Measurements from ENCODE around the gene AGAP1. TPM values are rescaled to one million over a fixed set of nuclear protein-coding genes. Genes with fewer than 3 reads are reported as not detected.
A peak's percentile ranks its signal among the peaks of the same experiment; 100 is the strongest.

AGAP1 gene
- total and polyA plus RNA-seq, 8 donors: 5.0 to 27.6 (median 17.4) TPM

- no peak for TF ChIP-seq CTCF (IDR thresholded peaks at IDR 0.05)
- H3K9me3 ChIP-seq: no peaks in the 10 kb centered on the region
- FAIRE-seq: no peak
- H3K27me3 ChIP-seq: no peaks in the 10 kb centered on the region
- intact Hi-C loops (cut with DNase I): no loop called here
- H3K4me1 ChIP-seq: peaks cover 0 to 11% (median 10%) of the 10 kb centered on the region in 3 donors
- peak overlapping the region in 2 of 4 donors; percentile 4 to 66 for H3K27ac ChIP-seq
- H3K4me3 ChIP-seq: no peak overlapping the region
- 85 to 90% methylated on average over 4 of the region's 4 CpGs for WGBS, 2 donors
- no peak for ATAC-seq
- H3K36me3 ChIP-seq: no peaks in the 10 kb centered on the region
- DNase-seq: peak in 1 of 6 donors; percentile 23
Observed at GRCh38 chr2:235512699-235513053, 18.8 kb downstream of the AGAP1 start.

GRCh38 chr2:235513984-235514626 lies 20.3 kb downstream of the AGAP1 start:
- FAIRE-seq: no peak
- 91 to 93% methylated on average over 14 of the region's 14 CpGs for WGBS, 2 donors
- Histone ChIP-seq H3K4me1 (peaks cover 4 to 21% (median 16%) of the 10 kb centered on the region in 3 donors), H3K4me3 (no peak overlapping the region), H3K9me3 (no peaks in the 10 kb centered on the region), H3K27me3 (no peaks in the 10 kb centered on the region), H3K36me3 (no peaks in the 10 kb centered on the region), H3K27ac (no peak overlapping the region)
- no peak for ATAC-seq
- no peak for TF ChIP-seq CTCF (IDR thresholded peaks at IDR 0.05)
- no peak for DNase-seq
- intact Hi-C loops (cut with DNase I): no loop called here

- no peak for TF ChIP-seq CTCF (IDR thresholded peaks at IDR 0.05)
- no peak for FAIRE-seq
- no peaks in the 10 kb centered on the region for H3K27me3 ChIP-seq
- peaks cover 4 to 21% (median 16%) of the 10 kb centered on the region in 3 donors for H3K4me1 ChIP-seq
- H3K9me3 ChIP-seq: no peaks in the 10 kb centered on the region
- no peak overlapping the region for H3K27ac ChIP-seq
- WGBS, 2 donors: 88 to 90% methylated on average over 10 of the region's 10 CpGs
- DNase-seq: peak in 1 of 6 donors; percentile 33
- ATAC-seq: peak in 2 of 4 donors; percentile 4 to 8
- H3K4me3 ChIP-seq: no peak overlapping the region
- intact Hi-C loops (cut with DNase I): no loop called here
- H3K36me3 ChIP-seq: no peaks in the 10 kb centered on the region
Observed at GRCh38 chr2:235514627-235515363, 21.0 kb downstream of the AGAP1 start.

- intact Hi-C loops (cut with DNase I): no loop called here
- ATAC-seq: no peak
- H3K27me3 ChIP-seq: no peaks in the 10 kb centered on the region
- H3K27ac ChIP-seq: no peak overlapping the region
- 94 to 97% methylated on average over 7 of the region's 7 CpGs for WGBS, 2 donors
- H3K9me3 ChIP-seq: no peaks in the 10 kb centered on the region
- TF ChIP-seq CTCF (IDR thresholded peaks at IDR 0.05): no peak
- no peak for DNase-seq
- H3K4me1 ChIP-seq: peaks cover 4 to 21% (median 16%) of the 10 kb centered on the region in 3 donors
- no peaks in the 10 kb centered on the region for H3K36me3 ChIP-seq
- H3K4me3 ChIP-seq: no peak overlapping the region
- FAIRE-seq: no peak
Observed at GRCh38 chr2:235515364-235515742, 21.5 kb downstream of the AGAP1 start.

GRCh38 chr2:235515821-235516220 lies 22.0 kb downstream of the AGAP1 start:
- no peak for ATAC-seq
- no peak overlapping the region for H3K4me3 ChIP-seq
- H3K27ac ChIP-seq: no peak overlapping the region
- no peaks in the 10 kb centered on the region for H3K27me3 ChIP-seq
- no peaks in the 10 kb centered on the region for H3K9me3 ChIP-seq
- no peaks in the 10 kb centered on the region for H3K36me3 ChIP-seq
- TF ChIP-seq CTCF (IDR thresholded peaks at IDR 0.05): no peak
- no peak for FAIRE-seq
- peak in 1 of 6 donors; percentile 22 for DNase-seq
- 96 to 98% methylated on average over 11 of the region's 11 CpGs for WGBS, 2 donors
- intact Hi-C loops (cut with DNase I): no loop called here
- H3K4me1 ChIP-seq: peaks cover 4 to 18% (median 14%) of the 10 kb centered on the region in 3 donors
